ENCODE data around the gene CDRT15. TPM values are rescaled to one million over a fixed set of nuclear protein-coding genes. Genes with fewer than 3 reads are reported as not detected.

The CDRT15 gene
- total RNA-seq = not detected in 2 replicates

DNA sequence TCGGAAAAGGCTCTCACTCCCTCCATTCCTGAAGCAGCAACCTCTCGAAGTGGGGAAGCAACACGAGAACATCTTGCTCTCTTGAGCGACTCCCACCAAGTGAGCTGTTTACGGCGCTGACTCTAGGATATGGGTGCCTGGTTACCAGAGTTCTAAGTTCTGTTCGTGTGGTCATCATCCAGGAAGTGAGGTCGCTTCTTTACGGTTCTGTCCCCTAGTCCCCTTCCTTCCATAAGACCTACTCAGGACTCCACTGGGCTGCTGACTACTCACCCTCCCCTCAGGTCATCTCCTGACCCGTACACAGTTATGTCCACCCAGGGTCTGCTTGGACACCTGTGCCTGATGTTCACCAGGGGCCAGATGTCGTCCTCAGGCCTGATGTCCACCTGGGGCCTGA is at the start of gene CDRT15:
Gene CDRT15 (minus strand): TSS at position 101 of the 400 bp plus-strand sequence. CDS start 29 bp downstream, at position 72.

Other genes with a start within 250 kb of the CDRT15 start
- 13.4 and 26.8 TPM in 2 replicates for gene COX10, start 167.4 kb downstream of the CDRT15 start, total RNA-seq
- 6.0 and 14.3 TPM in 2 replicates for gene HS3ST3B1, start 64.2 kb upstream of the CDRT15 start, total RNA-seq

Data from pericardium fibroblast (primary cell).